Memory B cell (primary cell): ENCODE data around the gene SYT8.
A peak's percentile ranks its signal among the peaks of the same experiment; 100 is the strongest.
"Not testable (repeated sequence)": the region's sequence is repeated elsewhere in the genome, so short reads cannot be mapped to it uniquely, and the experiment has no call there.

Source experiments
- ATAC-seq: fragments of 150-1000 bp; cut with Tn5 transposase; 2 replicates; pipeline ENCODE4 v1.10.0; 2021; ENCODE audit warnings: low read depth, mild to moderate bottlenecking, moderate library complexity
- DNase-seq, 2 donors: peaks; one replicate each; pipeline ENCODE4 v3.0.0; 2022; ENCODE audit warnings: low spot score in 2 of 2
- H3K27ac Mint-ChIP-seq: one replicate; pipeline ENCODE4 v1.8.0; 2022; ENCODE audit warnings: mild to moderate bottlenecking, moderate library complexity, mixed read lengths
- H3K27me3 Mint-ChIP-seq: one replicate; pipeline ENCODE4 v1.8.0; 2022; ENCODE audit warnings: mixed read lengths
- H3K36me3 Mint-ChIP-seq: one replicate; pipeline ENCODE4 v1.8.0; 2022; ENCODE audit warnings: mild to moderate bottlenecking, mixed read lengths
- H3K4me1 Mint-ChIP-seq: one replicate; pipeline ENCODE4 v1.8.0; 2022; ENCODE audit warnings: mixed read lengths
- H3K4me3 Mint-ChIP-seq: one replicate; pipeline ENCODE4 v1.8.0; 2022; ENCODE audit warnings: mild to moderate bottlenecking, moderate library complexity, mixed read lengths
- H3K9me3 Mint-ChIP-seq: one replicate; pipeline ENCODE4 v1.8.0; 2022; ENCODE audit warnings: mixed read lengths

SYT8 gene

GRCh38 chr11:1834779-1835670 is at the start of gene SYT8:
TSS of gene SYT8 (plus strand) at chr11:1834990. CDS start at chr11:1835106, 116 bp downstream.
- Mint-ChIP-seq H3K9me3 (no peaks in the 10 kb centered on the region), H3K27me3 (peaks cover 3% of the 10 kb centered on the region), H3K4me1 (peaks cover 6% of the 10 kb centered on the region), H3K4me3 (no peak within 1 kb of the TSS), H3K27ac (no peak within 1 kb of the TSS), H3K36me3 (no peaks in the 10 kb centered on the region)
- no peak for ATAC-seq
- peak in 1 of 2 donors; percentile 11 for DNase-seq

DNA sequence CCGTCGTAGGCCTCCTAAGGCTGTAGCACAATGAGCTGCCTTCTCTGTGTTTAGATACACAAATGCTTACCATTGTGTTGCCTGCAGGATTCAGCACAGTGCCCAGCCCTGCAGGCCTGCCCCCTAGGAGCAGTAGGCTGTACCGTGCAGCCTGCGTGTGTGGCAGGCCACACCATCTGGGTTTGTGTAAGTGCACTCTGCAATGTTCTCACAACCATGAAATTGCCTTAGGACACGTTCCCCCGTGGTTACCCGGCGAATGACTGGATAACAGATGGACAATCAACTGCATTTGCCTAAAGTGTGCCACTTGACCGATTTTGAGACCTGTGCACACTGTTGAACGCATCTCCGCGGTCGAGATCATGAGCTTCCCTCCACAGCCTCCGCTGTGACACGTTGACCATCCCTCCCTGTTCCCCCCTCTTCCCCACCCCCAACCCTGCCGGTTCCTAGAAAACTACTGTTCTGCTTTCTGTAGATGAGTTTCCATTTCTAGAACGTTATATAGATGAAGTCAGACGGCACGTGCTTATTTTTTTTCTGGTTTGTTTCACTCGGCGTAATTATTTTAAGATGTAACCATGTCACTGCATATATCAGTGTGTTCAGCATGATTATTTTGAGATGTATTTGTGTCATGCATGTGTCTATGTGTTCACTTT is 48.9 kb upstream of the SYT8 start:
- DNase-seq (no peak), ATAC-seq (no peak)
- H3K4me1 Mint-ChIP-seq = peaks cover 14% of the 10 kb centered on the region
- H3K27me3 Mint-ChIP-seq = peaks cover 3% of the 10 kb centered on the region
- no peak overlapping the region for H3K27ac Mint-ChIP-seq
- H3K4me3 Mint-ChIP-seq = no peak overlapping the region
- no peaks in the 10 kb centered on the region for H3K9me3 Mint-ChIP-seq
- H3K36me3 Mint-ChIP-seq = no peaks in the 10 kb centered on the region

GRCh38 chr11:1786466-1786865 is 48.3 kb upstream of the SYT8 start:
- DNase-seq = no peak
- no peak overlapping the region for H3K4me3 Mint-ChIP-seq
- H3K36me3 Mint-ChIP-seq = no peaks in the 10 kb centered on the region
- no peak for ATAC-seq
- no peaks in the 10 kb centered on the region for H3K9me3 Mint-ChIP-seq
- H3K4me1 Mint-ChIP-seq = peaks cover 8% of the 10 kb centered on the region
- H3K27ac Mint-ChIP-seq = no peak overlapping the region
- H3K27me3 Mint-ChIP-seq = peaks cover 3% of the 10 kb centered on the region

- Mint-ChIP-seq H3K9me3 (no peaks in the 10 kb centered on the region), H3K27ac (no peak overlapping the region), H3K4me3 (no peak overlapping the region), H3K4me1 (peaks cover 3% of the 10 kb centered on the region), H3K36me3 (peaks cover 1% of the 10 kb centered on the region), H3K27me3 (peaks cover 15% of the 10 kb centered on the region)
- DNase-seq (no peak), ATAC-seq (no peak)
Observed at GRCh38 chr11:1791912-1792311, 42.9 kb upstream of the SYT8 start.

DNA sequence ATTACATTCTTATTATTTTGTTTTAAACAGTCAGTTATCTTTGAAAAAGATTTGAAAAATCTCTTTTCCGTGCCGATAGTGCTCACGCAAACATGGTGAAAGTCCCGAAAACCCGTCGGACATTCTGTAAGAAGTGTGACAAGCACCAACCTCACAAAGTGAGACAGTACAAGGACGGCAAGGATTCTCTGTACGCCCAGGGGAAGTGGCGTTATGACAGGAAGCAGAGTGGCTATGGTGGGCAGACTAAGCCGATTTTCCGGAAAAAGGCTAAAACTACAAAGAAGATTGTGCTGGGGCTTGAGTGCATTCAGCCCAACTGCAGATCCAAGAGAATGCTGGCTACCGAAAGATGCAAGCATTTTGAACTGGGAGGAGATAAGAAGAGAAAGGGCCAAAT is 42.3 kb upstream of the SYT8 start:
- no peak for ATAC-seq
- Mint-ChIP-seq H3K36me3 (peaks cover 1% of the 10 kb centered on the region), H3K9me3 (no peaks in the 10 kb centered on the region), H3K27ac (no peak overlapping the region), H3K27me3 (peaks cover 16% of the 10 kb centered on the region), H3K4me3 (no peak overlapping the region), H3K4me1 (peaks cover 3% of the 10 kb centered on the region)
- DNase-seq = no peak

DNA sequence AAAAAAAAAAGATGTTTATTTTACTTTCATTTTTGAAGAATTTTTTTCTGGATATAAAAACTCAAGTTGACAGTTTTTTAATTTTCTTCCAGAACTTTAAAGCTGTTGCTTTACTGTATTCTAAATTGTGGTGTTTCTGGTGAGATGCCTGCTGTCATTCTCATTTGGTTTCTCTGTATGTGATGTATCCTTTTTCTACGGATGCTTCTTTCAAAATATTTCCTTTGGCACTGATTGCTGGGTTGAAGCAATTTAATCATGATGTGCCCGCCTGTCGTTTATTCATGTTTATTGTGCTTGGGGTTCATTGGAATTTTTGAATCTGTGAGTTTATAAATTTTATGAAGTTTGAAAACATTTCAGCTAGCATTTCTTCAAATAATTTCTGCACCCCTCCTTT is 41.7 kb upstream of the SYT8 start:
- Mint-ChIP-seq H3K36me3 (peaks cover 1% of the 10 kb centered on the region), H3K27me3 (peaks cover 16% of the 10 kb centered on the region), H3K27ac (no peak overlapping the region), H3K9me3 (no peaks in the 10 kb centered on the region), H3K4me3 (no peak overlapping the region), H3K4me1 (peaks cover 3% of the 10 kb centered on the region)
- ATAC-seq = no peak
- DNase-seq = no peak

DNA sequence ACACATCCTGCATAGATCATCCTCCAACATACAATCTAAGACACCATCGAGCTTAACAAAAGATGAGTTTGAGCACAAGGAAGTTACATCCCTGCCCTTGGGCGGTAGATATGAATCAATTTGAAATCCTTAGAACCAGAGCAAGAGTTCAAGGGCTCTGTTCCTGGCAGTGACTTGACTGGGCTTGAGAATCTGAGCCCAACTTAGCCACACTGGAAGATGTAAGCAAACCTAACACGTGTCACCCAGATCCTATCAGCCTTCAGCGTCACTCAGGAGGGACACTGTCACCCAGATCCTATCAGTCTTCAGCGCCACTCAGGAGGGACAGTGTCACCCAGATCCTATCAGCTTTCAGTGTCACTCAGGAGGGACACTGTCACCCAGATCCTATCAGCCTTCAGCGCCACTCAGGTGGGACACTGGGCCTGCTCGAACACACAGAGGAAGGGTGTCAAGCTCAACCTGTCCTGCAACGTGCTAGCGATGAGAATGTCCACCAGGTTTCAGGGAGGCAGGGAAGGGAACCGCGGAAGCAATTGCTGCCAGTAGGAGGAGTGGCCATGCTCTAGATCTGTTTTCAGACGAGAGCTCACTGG is 38.3 kb upstream of the SYT8 start:
- Mint-ChIP-seq H3K4me1 (peaks cover 3% of the 10 kb centered on the region), H3K9me3 (no peaks in the 10 kb centered on the region), H3K4me3 (no peak overlapping the region), H3K27me3 (peaks cover 27% of the 10 kb centered on the region), H3K36me3 (peaks cover 1% of the 10 kb centered on the region), H3K27ac (no peak overlapping the region)
- DNase-seq (no peak), ATAC-seq (no peak)

GRCh38 chr11:1797391-1798125 is 37.2 kb upstream of the SYT8 start:
- DNase-seq (no peak), ATAC-seq (no peak)
- Mint-ChIP-seq H3K9me3 (no peaks in the 10 kb centered on the region), H3K27me3 (peaks cover 27% of the 10 kb centered on the region), H3K4me3 (no peak overlapping the region), H3K27ac (no peak overlapping the region), H3K36me3 (peaks cover 1% of the 10 kb centered on the region), H3K4me1 (peaks cover 3% of the 10 kb centered on the region)

GRCh38 chr11:1803246-1803645 is 31.5 kb upstream of the SYT8 start:
- ATAC-seq (no peak), DNase-seq (no peak)
- Mint-ChIP-seq H3K4me3 (no peak overlapping the region), H3K27me3 (peaks cover 21% of the 10 kb centered on the region), H3K27ac (no peak overlapping the region), H3K36me3 (no peaks in the 10 kb centered on the region), H3K4me1 (no peaks in the 10 kb centered on the region), H3K9me3 (no peaks in the 10 kb centered on the region)

DNA sequence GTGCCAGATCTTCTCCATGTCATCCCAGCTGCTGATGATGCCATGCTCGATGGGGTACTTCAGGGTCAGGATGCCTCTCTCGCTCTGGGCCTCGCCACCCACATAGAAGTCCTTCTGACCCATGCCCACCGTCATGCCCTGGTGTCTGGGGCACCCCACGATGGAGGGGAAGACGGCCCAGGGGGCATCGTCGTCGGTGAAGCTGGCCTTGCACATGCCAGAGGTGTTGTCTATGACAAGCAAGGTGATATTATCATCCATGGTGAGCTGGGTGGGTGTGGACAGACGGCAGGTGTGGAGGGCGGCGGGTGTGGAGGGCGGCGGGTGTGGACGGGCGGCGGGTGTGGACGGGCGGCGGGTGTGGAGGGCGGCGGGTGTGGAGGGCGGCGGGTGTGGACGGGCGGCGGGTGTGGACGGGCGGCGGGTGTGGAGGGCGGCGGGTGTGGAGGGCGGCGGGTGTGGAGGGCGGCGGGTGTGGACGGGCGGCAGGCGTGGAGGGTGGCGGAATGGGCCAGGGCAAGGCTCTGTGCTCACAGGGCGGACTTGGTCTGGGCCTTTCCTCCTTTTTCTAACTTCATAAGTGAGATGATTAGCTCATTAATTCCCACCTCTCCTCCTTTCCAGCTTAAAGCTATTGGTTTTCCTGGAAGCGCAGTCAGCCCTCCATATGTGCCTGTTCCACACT is 30.8 kb upstream of the SYT8 start:
- not testable (repeated sequence) for H3K4me3 Mint-ChIP-seq, DNase-seq, ATAC-seq, H3K4me1 Mint-ChIP-seq, H3K27ac Mint-ChIP-seq, H3K36me3 Mint-ChIP-seq, H3K9me3 Mint-ChIP-seq
- peaks cover 18% of the 10 kb centered on the region for H3K27me3 Mint-ChIP-seq

GRCh38 chr11:1805525-1805924 is 29.3 kb upstream of the SYT8 start:
- peaks cover 20% of the 10 kb centered on the region for H3K27me3 Mint-ChIP-seq
- peaks cover 2% of the 10 kb centered on the region for H3K36me3 Mint-ChIP-seq
- no peak overlapping the region for H3K4me3 Mint-ChIP-seq

DNA sequence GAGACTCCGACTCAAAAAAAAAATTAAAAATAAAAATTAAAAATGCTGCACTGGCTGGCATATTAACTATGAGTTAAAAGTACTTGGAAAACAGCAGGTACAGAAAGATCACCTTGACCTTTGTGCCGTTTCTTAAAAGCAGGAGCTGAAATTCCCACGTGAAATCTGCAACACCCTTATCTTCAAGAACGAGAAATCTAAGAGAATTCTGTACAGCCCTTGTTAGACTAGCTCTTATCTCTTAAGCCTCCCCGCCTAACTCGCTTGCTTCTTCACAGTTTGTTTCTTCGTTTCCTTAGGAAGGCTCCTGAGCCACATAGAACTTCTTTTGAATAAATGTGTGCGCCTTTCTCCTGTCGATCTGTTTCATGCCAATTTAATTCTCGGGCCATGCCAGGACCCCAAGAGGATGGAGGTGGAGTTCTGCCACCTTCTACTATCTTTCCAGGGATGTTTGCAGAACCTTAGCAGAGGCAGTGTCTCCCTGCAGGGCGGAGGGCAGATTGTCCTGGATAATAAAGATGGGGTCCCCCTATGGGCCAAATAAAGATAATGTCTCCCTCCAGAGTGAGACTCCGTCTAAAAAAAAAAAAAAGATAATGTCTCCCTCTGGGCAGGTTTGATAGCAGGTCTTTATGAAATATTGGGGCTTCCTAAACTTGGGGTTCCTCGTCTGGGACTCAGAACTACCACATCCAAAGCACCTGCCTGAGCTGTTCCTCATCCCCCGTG is 27.4 kb upstream of the SYT8 start:
- Mint-ChIP-seq H3K36me3 (peaks cover 2% of the 10 kb centered on the region), H3K27me3 (peaks cover 16% of the 10 kb centered on the region), H3K4me3 (no peak overlapping the region), H3K9me3 (no peaks in the 10 kb centered on the region), H3K27ac (no peak overlapping the region), H3K4me1 (no peaks in the 10 kb centered on the region)
- DNase-seq (no peak), ATAC-seq (no peak)

More at GRCh38 chr11:1805525-1805924, 29.3 kb upstream of the SYT8 start:
- no peak overlapping the region for H3K27ac Mint-ChIP-seq
- H3K9me3 Mint-ChIP-seq = no peaks in the 10 kb centered on the region
- no peak for ATAC-seq
- H3K4me1 Mint-ChIP-seq = no peaks in the 10 kb centered on the region
- no peak for DNase-seq

DNA sequence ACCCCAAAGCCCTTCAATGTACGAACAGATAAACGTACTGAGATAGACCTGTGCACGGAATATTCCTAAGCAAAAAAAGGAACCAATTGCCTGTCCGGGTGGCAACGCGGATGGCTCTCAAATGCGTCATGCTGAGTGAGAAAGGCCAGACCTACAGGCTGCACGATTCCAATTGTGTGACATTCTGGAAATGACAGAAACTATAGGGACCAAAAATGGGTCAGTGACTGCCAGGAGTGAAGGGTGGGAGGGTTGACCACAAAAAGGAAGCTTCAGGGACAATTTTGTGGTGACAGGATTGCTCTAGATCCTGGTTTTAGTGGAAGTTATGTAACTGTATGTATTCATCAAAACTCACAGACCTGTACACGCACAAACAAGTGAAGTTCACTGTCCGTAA is 24.0 kb upstream of the SYT8 start:
- no peak overlapping the region for H3K27ac Mint-ChIP-seq
- H3K27me3 Mint-ChIP-seq = peaks cover 12% of the 10 kb centered on the region
- DNase-seq = no peak
- ATAC-seq = no peak
- H3K36me3 Mint-ChIP-seq = peaks cover 2% of the 10 kb centered on the region
- H3K9me3 Mint-ChIP-seq = no peaks in the 10 kb centered on the region
- H3K4me3 Mint-ChIP-seq = no peak overlapping the region
- no peaks in the 10 kb centered on the region for H3K4me1 Mint-ChIP-seq
